ENCODE measurements around the gene STARD7. TPM values are rescaled to one million over a fixed set of nuclear protein-coding genes. Genes with fewer than 3 reads are reported as not detected.
"Not testable (repeated sequence)": the region's sequence is repeated elsewhere in the genome, so short reads cannot be mapped to it uniquely, and the experiment has no call there.

Gene STARD7, protein sequence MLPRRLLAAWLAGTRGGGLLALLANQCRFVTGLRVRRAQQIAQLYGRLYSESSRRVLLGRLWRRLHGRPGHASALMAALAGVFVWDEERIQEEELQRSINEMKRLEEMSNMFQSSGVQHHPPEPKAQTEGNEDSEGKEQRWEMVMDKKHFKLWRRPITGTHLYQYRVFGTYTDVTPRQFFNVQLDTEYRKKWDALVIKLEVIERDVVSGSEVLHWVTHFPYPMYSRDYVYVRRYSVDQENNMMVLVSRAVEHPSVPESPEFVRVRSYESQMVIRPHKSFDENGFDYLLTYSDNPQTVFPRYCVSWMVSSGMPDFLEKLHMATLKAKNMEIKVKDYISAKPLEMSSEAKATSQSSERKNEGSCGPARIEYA
- total RNA-seq (2014; rRNA removed; shearing (Covaris generic)) = 131 and 142 TPM in 2 replicates

DNA sequence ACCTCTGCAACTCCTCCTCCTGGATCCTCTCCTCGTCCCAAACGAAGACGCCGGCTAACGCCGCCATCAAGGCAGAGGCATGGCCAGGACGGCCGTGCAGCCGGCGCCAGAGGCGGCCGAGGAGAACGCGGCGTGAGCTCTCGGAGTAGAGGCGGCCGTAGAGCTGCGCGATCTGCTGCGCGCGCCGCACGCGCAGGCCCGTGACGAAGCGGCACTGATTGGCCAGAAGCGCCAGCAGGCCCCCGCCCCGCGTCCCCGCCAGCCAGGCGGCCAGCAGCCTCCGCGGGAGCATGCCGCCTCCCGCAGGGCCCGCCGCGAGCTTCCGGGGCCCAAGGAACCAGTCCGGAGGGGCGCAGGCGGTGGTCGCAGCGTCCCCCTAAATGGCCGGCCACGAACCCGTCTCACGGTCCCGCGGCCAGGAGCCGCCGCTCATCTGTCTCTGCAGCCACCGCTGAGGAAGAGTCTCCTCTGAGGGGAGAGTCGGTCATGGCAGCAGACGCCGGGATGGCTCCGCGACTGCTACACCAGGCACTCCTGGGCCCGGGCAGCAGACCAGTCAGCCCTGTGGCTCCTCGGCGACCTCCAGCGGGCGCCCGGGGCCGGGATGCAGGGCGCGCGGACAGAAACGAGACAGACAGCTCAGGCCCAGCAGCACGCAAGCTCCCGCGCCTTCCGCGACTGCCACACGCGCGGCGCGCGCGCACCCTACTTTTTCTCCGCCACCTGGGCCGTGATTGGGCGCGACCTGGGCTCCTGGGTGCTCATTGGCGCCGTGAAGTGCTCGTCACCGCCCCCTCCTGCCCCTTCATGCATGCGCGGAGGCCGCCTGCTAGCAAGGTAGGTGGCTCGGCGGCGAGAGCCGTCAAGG lies at the start of gene STARD7:
Gene STARD7, minus strand, starts transcription at position 685 of the 868 bp plus-strand sequence. Its CDS starts 393 bp downstream, at position 292.
- DNase-seq (ENCODE audit: low read depth) = peak; percentile 98

DNA sequence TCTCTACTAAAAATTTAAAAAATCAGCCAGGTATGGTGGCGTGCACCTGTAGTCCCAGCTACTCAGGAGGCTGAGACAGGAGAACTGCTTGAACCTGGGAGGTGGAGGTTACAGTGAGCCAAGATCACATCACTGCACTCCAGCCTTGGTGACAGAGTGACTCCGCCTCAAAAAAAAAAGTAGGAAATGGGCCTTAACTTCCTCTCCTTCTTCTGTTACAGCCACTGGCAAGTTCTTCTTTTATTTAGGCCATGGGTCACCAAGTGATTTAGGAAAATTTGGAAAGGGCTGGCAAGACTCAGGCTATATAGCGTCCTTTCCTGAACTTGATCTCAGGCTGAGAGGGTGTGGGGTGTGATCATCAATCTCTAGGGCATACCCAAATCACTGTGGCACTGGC lies 49.1 kb upstream of the STARD7 start:
- DNase-seq (ENCODE audit: low read depth) = not testable (repeated sequence)

DNA sequence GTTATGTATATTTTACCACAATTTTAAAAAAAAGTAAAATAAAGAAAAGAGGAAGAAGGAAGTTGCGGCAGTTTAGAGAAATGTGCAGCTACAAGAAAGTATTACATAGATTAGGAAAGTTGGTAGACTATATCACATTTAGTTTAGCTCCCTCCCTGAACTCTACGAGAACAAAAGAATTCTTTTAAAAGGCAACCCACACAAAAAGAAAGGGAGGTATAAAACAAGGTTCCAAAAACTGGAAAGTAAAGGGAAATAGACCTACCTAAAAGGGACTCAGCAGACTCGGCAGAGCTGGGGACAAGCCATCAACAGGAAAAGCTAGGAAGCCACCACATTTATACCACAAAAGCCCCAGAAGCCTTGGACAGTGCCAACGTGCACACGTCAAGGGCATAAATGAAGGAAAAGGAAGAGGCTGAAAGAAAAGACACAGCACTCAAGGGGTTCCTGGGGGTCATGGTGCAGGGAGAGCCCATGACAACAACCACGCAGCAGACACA lies 48.0 kb upstream of the STARD7 start:
- no peak for DNase-seq (ENCODE audit: low read depth)

DNA sequence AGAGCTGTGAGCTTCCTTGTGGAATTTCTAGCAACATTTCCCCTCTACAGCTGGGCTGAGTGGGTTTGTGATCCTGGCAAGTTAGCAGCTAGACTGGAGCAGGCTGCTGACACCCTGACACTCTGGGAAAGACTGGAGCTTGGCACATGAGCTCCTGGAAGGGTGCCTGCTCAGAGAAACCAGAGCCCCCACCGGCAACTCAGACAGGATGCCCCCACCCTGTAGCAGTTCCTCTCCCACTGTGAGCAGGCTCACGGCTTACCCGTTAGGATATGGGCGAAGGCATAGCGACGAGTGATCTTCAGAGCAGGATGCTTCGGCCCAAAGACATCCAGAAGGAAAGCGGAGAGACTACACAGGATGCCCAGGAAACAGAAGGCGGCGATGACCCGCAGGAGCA lies 45.9 kb upstream of the STARD7 start:
- DNase-seq (ENCODE audit: low read depth) = no peak

DNA sequence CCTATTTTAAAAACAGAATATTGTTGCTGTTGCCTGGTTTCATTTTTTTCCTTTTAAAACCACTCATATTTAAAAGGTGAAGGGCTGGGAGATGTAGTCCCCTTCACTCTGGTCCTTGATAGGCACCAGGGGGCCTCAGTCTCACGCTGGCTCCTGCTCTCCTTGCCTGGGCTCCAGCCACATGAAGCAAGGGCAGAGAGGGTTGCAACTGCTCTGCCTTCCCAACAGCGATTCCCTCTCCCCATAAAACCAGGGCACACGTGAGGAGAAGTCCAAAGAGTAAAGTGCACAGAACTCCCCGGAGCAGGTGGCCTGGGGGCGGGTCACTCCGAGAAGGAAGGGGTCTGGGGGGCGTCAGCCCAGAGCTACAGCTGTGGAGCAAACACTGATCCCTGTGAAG lies 44.4 kb upstream of the STARD7 start:
- no peak for DNase-seq (ENCODE audit: low read depth)

DNA sequence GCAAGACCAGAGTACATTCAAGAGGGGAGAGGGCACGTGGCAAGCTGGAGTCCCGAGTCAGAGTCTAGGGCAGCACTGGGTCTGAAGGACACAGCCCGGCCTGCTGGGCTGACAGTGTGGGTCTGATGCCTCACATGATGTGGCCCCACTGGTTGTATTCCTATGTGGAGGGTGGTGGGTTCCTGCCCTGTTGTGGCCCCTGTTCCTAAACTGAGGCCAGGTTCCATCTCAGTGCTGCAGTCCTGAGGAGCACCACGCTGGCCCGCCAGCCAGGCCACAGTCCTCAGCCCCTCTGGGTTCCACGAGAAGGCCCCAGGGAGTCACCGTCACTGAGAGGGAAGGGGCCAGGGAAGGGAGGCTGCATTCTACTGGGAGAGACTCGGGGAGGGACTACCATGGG lies 43.9 kb upstream of the STARD7 start:
- DNase-seq (ENCODE audit: low read depth) = no peak

DNA sequence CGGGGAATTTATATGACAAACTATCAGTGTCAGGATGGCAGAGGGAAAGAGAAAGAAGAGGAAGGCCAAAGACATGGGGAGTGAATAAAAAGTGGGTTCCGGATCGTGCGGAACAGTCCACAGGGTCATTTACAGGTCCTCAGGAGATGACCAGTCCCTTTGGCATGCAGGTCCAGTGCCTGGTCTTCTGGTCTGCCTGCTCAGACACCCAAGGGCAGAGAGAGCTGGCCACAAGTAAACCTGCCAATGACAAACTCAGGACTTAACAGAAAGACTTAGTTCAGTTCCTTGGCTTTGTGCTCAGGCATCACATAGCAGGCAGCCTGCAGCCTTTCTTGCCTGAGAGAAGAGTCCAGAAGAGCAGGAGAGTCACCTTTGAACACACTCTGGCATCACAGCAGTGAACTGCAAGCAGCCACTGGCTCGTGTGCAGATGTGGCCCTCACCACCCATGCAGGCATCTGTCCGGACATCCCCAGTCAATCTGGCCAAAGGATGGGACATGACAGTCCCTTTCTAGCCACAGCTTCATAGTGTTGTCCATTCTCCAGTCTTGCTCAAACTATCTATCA lies 43.2 kb upstream of the STARD7 start:
- peak; percentile 99 for DNase-seq (ENCODE audit: low read depth)

DNA sequence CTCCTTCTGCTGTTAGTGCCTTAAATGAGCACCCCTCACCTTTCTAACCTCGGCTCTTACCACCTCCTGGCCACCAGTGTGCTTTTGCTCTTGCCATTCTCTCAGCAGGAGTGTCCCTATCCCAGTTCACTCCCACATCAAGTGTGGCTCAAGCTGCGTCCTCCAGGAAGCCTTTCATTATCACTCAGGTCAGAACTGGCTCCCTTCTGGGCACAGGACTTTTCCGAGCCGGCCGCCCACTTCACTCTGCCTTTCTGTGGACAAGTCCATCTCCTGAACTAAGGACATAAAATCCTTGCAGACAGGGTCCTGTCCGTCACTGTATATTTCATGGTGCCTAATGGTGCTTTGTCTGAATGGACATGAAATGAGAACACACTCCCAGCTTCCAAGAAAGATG lies 41.6 kb upstream of the STARD7 start:
- DNase-seq (ENCODE audit: low read depth) = no peak

DNA sequence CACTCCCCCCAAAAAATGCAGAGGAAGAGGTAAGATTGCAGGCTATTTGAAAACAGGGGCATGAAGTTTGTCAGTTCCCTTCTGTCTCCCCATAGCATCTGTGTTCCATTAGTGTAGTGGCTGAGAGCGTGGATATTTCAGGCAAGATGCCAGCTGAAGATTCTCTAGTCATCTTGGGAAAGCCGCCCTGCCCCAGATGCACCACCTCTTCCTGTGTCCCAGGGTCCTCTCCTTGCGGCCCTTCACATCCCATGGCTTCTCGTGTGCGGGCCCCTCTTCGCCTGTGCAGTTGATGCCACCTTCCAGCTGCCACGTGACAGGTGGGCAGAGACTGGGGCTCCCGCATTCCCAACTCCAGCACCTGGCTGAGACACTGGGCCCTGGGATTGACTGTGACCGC lies 41.0 kb upstream of the STARD7 start:
- peak; percentile 82 for DNase-seq (ENCODE audit: low read depth)

DNA sequence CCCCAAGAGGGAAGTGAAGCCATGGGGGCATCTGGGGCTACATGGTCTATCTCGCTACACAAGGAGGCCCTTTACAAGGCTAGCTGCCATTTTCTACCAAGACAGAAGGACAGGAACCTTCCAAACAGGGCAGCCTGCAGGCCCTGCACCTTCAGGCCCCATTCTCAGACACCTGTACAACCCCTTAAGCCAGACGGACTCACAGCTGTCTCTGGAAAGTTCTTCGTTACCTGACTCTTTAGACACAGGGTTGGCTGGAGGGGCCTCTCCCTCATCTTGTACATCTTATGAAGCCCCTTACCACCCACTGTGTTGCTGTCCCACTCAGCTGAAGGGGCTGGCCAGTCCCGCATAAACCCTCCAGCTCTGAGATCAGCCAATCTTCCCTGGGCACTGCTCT lies 40.0 kb upstream of the STARD7 start:
- no peak for DNase-seq (ENCODE audit: low read depth)

DNA sequence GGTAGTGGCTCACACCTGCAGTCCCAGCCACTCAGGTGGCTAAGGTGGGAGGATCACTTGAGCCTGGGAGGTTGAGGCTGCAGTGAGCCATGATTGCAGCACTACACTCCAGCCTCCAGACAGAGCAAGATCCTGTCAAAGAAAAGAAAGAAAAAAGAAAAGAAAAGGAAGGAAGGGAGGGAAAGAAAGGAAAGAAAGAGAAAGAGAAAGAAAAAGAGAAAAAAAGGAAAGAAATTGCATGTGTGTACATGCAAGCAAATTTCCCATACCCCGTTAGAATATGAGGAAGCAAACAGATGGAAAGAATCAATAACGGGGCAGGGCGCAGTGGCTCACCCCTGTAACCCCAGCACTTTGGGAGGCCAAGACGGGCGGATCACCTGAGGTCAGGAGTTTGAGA lies 39.3 kb upstream of the STARD7 start:
- no peak for DNase-seq (ENCODE audit: low read depth)

DNA sequence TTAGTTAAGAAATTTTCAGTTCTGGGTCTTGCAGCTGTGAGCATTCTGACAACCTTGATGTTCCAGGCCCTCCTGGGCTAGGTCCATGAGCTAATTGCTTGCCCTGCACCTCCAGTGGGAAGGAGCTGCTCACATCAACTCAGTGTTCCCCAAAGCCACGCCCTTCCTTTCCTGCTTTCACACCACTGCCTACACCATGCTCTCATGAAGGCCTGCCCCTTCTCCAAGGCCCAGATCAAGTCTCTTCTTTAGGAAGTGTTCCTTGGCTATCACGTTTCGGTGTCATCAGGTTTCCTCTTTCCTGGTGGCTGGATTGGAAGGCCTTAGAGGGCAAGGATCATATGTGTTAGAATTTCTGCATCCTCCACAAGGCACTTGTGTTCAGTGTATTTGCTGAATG lies 38.4 kb upstream of the STARD7 start:
- no peak for DNase-seq (ENCODE audit: low read depth)

DNA sequence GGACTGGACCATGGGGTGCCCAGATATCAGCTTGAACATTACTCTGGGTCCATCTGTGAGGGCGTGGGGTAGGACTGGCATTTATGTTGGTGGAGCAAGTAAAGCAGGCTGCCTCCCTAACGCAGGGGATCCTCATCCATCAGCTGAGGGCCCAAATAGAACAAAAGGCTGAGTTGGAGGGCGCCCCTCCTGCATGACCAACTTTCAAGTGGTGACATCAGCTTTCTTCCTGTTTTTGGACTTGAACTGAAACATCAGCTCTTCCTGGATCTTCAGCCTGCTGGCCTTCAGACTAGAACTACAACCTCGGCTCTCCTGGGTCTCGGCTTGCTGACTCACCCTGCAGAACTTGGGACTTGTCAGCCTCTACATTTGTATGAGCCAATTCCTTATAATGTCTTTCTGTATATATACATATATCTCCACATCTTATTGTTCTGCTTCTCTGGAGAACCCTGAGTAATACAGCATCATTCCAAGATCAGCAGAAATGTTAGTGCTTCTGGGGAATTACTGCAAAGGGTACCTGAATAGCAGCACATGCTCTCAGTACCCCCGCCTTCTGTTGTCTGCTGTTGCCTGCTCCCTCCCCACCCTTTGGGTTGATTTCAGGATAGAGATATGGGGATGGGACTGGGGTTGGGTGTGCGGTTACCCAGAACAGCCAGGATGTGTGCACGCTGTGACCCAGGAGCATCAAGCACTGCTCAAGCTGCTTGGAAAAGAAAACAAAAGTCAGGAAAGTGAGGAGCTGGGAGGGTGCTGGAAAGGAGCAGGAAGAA lies 37.2 kb upstream of the STARD7 start:
- no peak for DNase-seq (ENCODE audit: low read depth)

DNA sequence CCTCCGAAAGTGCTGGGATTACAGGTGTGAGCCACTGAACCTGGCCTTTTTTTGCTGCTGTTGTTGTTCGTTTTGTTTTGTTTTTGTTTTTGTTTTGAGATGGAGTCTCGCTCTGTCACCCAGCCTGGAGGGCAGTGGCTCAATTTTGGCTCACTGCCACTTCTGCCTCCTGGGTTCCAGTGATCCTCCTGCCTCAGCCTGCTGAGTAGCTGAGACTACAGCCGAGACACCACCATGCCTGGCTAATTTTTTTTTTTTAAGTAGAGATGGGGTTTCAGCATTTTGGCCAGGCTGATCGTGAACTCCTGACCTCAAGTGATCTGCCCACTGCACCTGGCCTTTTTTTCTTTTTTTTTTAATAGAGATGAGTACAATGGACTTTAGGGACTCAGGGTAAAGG lies 35.2 kb upstream of the STARD7 start:
- DNase-seq (ENCODE audit: low read depth) = no peak

DNA sequence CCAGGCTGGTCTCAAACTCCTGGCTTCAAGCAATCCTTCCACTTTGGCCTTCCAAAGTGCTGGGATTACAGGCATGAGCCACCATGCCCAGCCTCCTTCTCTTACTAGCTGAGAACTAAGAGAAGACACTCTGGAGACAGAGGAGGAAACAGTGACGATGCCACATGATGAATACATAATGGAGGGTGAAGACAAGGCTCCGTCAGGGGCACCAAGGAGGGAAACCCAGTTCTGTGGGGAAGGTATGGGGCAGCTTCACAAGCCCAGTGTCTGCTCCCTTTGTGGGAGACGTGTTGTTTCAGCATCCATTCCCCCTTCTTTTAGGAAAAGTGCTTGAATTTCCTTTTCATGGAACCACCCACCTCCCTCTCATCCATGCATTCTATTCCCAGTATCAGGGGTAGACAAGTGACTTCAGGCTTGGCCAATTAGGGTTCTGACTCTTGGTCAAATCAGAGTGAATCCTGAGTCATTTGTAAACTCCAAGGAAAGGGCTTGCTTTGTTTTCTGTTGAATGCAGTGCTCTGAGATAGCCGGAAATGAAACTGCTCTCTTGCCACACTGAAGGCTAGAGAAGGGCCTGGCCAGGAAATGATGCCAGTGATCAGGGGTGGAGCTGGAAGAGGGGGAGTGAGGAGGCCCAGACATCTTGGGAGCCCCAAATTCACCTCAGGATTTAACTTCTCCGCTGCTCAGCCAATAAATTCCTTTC lies 33.4 kb upstream of the STARD7 start:
- DNase-seq (ENCODE audit: low read depth) = peak; percentile 88

DNA sequence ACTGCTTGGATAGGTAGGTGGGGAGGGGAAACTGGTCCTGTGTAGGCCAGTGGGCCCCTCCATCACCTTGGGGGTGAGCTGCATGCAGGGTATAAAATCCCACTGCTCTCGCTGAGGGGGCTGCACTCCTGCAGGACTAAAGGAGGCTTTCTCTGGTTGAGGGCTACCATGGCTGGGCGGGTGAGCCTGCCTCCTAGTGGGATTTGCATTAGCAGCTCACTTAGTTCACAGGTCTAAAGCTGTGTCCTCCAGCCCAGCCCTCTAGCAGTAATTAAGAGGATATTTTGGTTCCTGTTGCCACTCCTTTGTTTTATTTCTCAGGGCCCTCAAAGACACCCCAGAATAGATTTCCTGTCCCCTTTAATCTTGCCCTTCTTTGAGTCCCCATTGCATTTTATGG lies 32.6 kb upstream of the STARD7 start:
- DNase-seq (ENCODE audit: low read depth) = no peak

DNA sequence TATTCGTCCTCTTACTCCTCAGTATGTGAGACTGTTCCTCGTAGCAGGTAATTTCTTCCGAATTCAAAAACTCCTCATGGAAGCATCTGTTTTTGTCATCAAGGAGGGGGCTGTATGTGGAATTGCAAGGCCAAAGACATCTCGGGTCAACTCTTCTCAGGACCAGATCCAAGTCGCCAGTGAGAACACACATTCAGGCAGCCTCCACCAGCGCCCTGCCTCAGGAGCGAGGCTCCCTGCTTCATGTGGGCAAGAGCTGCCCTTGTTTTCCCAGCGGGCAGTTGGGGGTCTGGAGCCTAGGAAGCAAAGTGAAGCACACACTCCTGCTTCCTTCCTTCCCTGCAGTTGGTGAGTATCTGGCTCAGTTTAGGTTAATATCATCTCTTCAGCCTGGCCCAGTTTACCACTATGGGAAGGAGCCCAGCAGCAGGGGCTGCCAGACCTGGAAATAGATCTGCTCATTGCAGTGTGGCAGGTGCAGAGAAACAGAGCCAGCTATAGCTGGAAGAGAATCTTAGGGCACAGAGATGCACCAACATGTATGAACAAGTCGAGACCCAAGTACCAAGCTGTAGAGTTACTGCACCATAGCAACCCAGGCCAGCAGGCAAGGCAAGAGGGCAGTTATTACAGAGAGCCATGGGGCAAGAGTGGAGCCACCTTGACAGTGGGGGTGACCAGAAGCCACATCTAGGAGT lies 31.9 kb upstream of the STARD7 start:
- DNase-seq (ENCODE audit: low read depth) = no peak

DNA sequence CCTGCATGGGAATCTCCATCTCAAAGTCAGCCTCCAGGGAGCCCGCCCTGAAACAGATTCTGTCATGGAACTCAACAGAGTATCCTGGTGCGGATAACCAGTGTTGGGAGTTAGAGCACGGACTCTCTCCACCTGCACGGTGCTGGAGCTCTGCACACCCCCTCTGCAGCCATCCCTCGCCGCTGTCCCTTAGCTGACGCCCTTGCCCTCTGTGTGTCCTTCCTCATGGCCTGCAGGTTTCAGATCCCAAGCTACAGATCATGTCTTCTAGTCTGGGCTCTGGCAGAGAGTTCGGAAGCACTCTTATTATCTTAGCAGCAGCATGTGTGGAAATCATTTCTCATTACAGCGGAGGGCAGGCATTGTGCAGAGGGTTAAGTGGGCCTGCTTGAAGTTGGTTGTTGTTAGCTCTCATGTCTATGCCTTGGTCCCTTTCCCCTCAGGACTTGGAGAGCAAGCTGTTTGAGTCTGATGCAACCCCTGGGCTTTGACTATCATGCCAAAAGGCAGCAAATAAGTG lies 31.2 kb upstream of the STARD7 start:
- DNase-seq (ENCODE audit: low read depth) = no peak

DNA sequence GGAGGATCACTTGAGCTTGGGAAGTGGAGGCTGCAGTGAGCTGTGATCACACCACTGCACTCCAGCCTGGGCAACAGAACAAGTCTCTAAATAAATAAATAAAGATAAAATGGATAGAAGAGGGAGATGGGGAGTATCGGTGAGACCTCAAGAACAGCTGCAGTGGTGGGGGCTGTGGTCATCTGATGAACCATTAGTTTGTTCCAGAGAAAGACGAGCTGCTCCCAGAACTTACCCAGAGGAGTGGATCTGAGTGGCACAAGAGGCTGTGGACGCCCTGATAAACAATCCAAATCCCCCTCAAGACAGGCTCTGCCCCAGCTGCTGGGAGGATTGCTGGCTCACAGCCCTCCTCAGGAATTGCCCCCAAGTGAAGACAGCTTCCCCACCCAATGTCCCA lies 30.5 kb upstream of the STARD7 start:
- no peak for DNase-seq (ENCODE audit: low read depth)

DNA sequence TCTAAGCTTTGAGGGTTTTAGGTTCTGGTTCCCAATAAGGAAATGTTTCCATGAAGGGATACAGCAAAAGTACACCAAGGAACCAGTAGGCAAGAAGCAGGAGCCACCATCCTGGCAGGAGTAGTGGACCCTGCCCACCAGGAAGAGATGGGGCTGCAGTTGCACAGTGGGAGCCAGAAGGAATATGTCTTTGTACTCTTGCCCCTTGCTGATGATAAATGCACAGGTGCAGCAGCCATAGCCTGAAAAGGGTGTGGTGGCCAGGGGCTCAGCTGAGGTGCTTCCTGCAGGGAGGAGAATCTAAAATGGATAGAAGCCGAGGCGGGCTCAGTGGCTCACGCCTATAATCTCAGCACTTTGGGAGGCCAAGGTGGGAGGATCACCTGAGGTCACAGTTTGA lies 29.6 kb upstream of the STARD7 start:
- DNase-seq (ENCODE audit: low read depth) = no peak

Data from RPMI7951 (cell line).